Transverse colon (tissue), 4 donors: ENCODE measurements around the gene NFXL1.

Experiments used
- CTCF ChIP-seq, 5 experiments: fragments of 200-600 bp in 3 of 5; fragments of 450-650 bp in 2 of 5; sonication (generic) in 3 of 5; IDR thresholded peaks; 1 replicate in 2 of 5; 2 replicates in 3 of 5; pipeline ENCODE4 v1.5.1; 2016 to 2017; ENCODE audit warnings: antibody characterized with exemption in 5 of 5, inconsistent platforms in 3 of 5, mild to moderate bottlenecking in 2 of 5, moderate library complexity in 1 of 5
- EP300 ChIP-seq: sonication (generic); formaldehyde crosslinking; IDR thresholded peaks from one replicate; pipeline ENCODE4 v1.6.1; 2017; ENCODE audit warnings: antibody characterized with exemption, low read depth
- POLR2AphosphoS5 ChIP-seq, 3 donors: sonication (generic); formaldehyde crosslinking; IDR thresholded peaks; one replicate each; pipeline ENCODE4 v1.6.1; 2016; ENCODE audit warnings: antibody characterized with exemption in 3 of 3

- TF ChIP-seq CTCF (IDR thresholded peaks at IDR 0.05), result peak in 3 of 5 experiments; percentile 6 to 26 (median 23)
- no peak for TF ChIP-seq EP300
- no peak for TF ChIP-seq POLR2AphosphoS5 (IDR thresholded peaks at IDR 0.05)
These were observed 543 bp downstream of the NFXL1 start for GRCh38 chr4:47913861-47914219.
